OCI-LY1 (cell line): ENCODE data around the gene CTSE.
"Not testable (repeated sequence)": the region's sequence is repeated elsewhere in the genome, so short reads cannot be mapped to it uniquely, and the experiment has no call there.

ENCODE experiments used
- EZH2 ChIP-seq: fragments of 200-600 bp; sonication (generic), shearing (Covaris generic); IDR thresholded peaks from 2 replicates; pipeline ENCODE4 v1.8.0; 2017; ENCODE audit warnings: borderline replicate concordance, mixed run types, mild to moderate bottlenecking, antibody characterized with exemption, low read length, moderate library complexity, mixed read lengths
- TF ChIP-seq, protein P1 (sequence below): fragments of 200-600 bp; sonication (generic), shearing (Covaris generic); IDR thresholded peaks from 2 replicates; pipeline ENCODE4 v1.5.1; 2017; ENCODE audit warnings: mild to moderate bottlenecking, antibody characterized with exemption, low read length, moderate library complexity, mixed read lengths

GRCh38 chr1:206064001-206064400 lies 40.3 kb upstream of the CTSE start:
- TF ChIP-seq, protein P1, sequence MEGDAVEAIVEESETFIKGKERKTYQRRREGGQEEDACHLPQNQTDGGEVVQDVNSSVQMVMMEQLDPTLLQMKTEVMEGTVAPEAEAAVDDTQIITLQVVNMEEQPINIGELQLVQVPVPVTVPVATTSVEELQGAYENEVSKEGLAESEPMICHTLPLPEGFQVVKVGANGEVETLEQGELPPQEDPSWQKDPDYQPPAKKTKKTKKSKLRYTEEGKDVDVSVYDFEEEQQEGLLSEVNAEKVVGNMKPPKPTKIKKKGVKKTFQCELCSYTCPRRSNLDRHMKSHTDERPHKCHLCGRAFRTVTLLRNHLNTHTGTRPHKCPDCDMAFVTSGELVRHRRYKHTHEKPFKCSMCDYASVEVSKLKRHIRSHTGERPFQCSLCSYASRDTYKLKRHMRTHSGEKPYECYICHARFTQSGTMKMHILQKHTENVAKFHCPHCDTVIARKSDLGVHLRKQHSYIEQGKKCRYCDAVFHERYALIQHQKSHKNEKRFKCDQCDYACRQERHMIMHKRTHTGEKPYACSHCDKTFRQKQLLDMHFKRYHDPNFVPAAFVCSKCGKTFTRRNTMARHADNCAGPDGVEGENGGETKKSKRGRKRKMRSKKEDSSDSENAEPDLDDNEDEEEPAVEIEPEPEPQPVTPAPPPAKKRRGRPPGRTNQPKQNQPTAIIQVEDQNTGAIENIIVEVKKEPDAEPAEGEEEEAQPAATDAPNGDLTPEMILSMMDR = not testable (repeated sequence)
- TF ChIP-seq EZH2 = not testable (repeated sequence)
